A549 (cell line): Measurements from ENCODE around the gene MYO19. TPM values are rescaled to one million over a fixed set of nuclear protein-coding genes. Genes with fewer than 3 reads are reported as not detected.

Source experiments
- ATAC-seq, 2 experiments: fragments of 200-7000 bp in 1 of 2; fragments of >200 bp in 1 of 2; cut with Nextera tagmentation in 1 of 2; cut with Tn5 transposase in 1 of 2; 3 replicates each; pipeline versions ENCODE4 v1.8.0 to v1.9.1; 2018 to 2020; ENCODE audit warnings: mild to moderate bottlenecking in 1 of 2, moderate library complexity in 1 of 2
- CTCF ChIA-PET: fragments of 300-600 bp; sonication (Branson Sonifier 250); formaldehyde crosslinking; extraction: SDS; loops from one replicate; lab custom pipeline; 2021; ENCODE audit warnings: antibody characterized with exemption, inconsistent platforms; lab: Yijun Ruan, JAX
- POLR2A ChIA-PET: fragments of 350-600 bp; formaldehyde crosslinking; extraction: SDS; loops from one replicate; lab custom pipeline; 2021; ENCODE audit warnings: antibody characterized with exemption, inconsistent platforms; lab: Yijun Ruan, JAX
- DNase-seq, 2 experiments: peaks; one replicate each; pipeline versions ENCODE4 v3.0.0 to v3.0.0-alpha.2; 2011 to 2016; ENCODE audit warnings: low read depth in 1 of 2, low spot score in 1 of 2
- FAIRE-seq: peaks from 2 replicates; lab custom pipeline; 2011; peaks lifted over from hg19 to GRCh38; lab: Jason Lieb, UNC
- H3K27ac ChIP-seq, 2 experiments: fragments of >200 bp; sonication (Bioruptor Twin); formaldehyde crosslinking; 3 replicates each; pipeline ENCODE4 v1.5.1; 2016 to 2017
- H3K4me1 ChIP-seq: fragments of >200 bp; sonication (Bioruptor Twin); formaldehyde crosslinking; 3 replicates; pipeline ENCODE4 v1.6.1; 2016
- H3K4me2 ChIP-seq: fragments of >200 bp; sonication (Bioruptor Twin); formaldehyde crosslinking; 3 replicates; pipeline ENCODE4 v1.6.1; 2016
- H3K4me3 ChIP-seq: fragments of >200 bp; sonication (Bioruptor Twin); formaldehyde crosslinking; 3 replicates; pipeline ENCODE4 v1.5.1; 2016
- H3K9me3 ChIP-seq: fragments of >200 bp; sonication (Bioruptor Twin); formaldehyde crosslinking; 3 replicates; pipeline ENCODE4 v1.6.1; 2016
- BCL3 ChIP-seq: fragments of >200 bp; sonication (Bioruptor Twin); formaldehyde crosslinking; IDR thresholded peaks from 3 replicates; pipeline ENCODE4 v1.6.1; 2016
- CBX2 ChIP-seq: fragments of 200-600 bp; sonication (generic); IDR thresholded peaks from 2 replicates; pipeline ENCODE4 v1.6.1; 2016; ENCODE audit warnings: low read depth, mild to moderate bottlenecking, borderline replicate concordance
- CBX8 ChIP-seq: fragments of 200-600 bp; sonication (generic); IDR thresholded peaks from 2 replicates; pipeline ENCODE4 v1.6.1; 2016
- CHD2 ChIP-seq: fragments of 150-350 bp; IDR thresholded peaks from 2 replicates; pipeline ENCODE4 v1.6.1; 2014; ENCODE audit warnings: low read length; ENCODE audit not compliant: partially characterized antibody
- E2F6 ChIP-seq: IDR thresholded peaks from 2 replicates; pipeline ENCODE4 v1.6.1; 2012; ENCODE audit warnings: low read depth, borderline replicate concordance
- EHF ChIP-seq: fragments of 250-450 bp; sonication (Bioruptor Pico); IDR thresholded peaks from 2 replicates; pipeline ENCODE4 v1.5.0; 2020; ENCODE audit warnings: mild to moderate bottlenecking
- ELK1 ChIP-seq: fragments of 150-350 bp; IDR thresholded peaks from 2 replicates; pipeline ENCODE4 v1.6.1; 2014; ENCODE audit warnings: low read depth, mild to moderate bottlenecking, low read length
- GATA3 ChIP-seq: IDR thresholded peaks from 2 replicates; pipeline ENCODE4 v1.6.1; 2012; ENCODE audit warnings: borderline replicate concordance
- HEYL ChIP-seq: fragments of 250-450 bp; sonication (Bioruptor Pico); IDR thresholded peaks from 2 replicates; pipeline ENCODE4 v1.8.0; 2021; ENCODE audit warnings: mild to moderate bottlenecking, moderate library complexity
- JUNB ChIP-seq: fragments of >200 bp; sonication (Bioruptor Twin); formaldehyde crosslinking; IDR thresholded peaks from 2 replicates; pipeline ENCODE4 v1.6.1; 2016
- KDM5A ChIP-seq: fragments of 200-600 bp; sonication (generic); IDR thresholded peaks from 2 replicates; pipeline ENCODE4 v1.6.1; 2016; ENCODE audit warnings: antibody characterized with exemption, mild to moderate bottlenecking
- PHF8 ChIP-seq: fragments of 200-600 bp; sonication (generic); IDR thresholded peaks from 2 replicates; pipeline ENCODE4 v1.6.1; 2016; ENCODE audit warnings: low read depth, mild to moderate bottlenecking, antibody characterized with exemption, moderate library complexity, borderline replicate concordance
- POLR2A ChIP-seq: IDR thresholded peaks from 2 replicates; pipeline ENCODE4 v1.6.1; 2012; ENCODE audit warnings: mild to moderate bottlenecking, low read length
- POLR2AphosphoS2 ChIP-seq: conservative IDR thresholded peaks from 2 replicates; pipeline ENCODE4 v1.6.1; 2012; ENCODE audit warnings: low read length, improper control_type of control experiment, inconsistent platforms
- REST ChIP-seq: fragments of 200-600 bp; sonication (generic); IDR thresholded peaks from 2 replicates; pipeline ENCODE4 v1.6.1; 2016; ENCODE audit warnings: antibody characterized with exemption, mild to moderate bottlenecking, moderate library complexity
- SMC3 ChIP-seq: fragments of >200 bp; sonication (Bioruptor Twin); formaldehyde crosslinking; IDR thresholded peaks from 3 replicates; pipeline ENCODE4 v1.6.1; 2018; ENCODE audit warnings: inconsistent platforms
- USF2 ChIP-seq: fragments of 450-650 bp; IDR thresholded peaks from 2 replicates; pipeline ENCODE4 v1.6.1; 2014; ENCODE audit warnings: antibody characterized with exemption
- whole genome bisulfite sequencing: methylation state at CpG from one replicate; pipeline ENCODE4 v1.1.6; 2017; ENCODE audit errors: missing lambda C conversion rate; 5-methylcytosine and 5-hydroxymethylcytosine counted together
- polyA plus RNA-seq, 4 experiments: library from polyadenylated mRNA; depleted of rRNA in 3 of 4; stranded (reverse); fragments of >200 nt; fragmentation: RNase III in 1 of 4; extraction: RNeasy Plus Mini Kit Qiagen cat#74134 plus additional on column Dnase treatment in 1 of 4; gene quantifications; 2 replicates in 3 of 4; 3 replicates in 1 of 4; pipeline ENCODE4 v1.2.3, GENCODE V29; 2011 to 2017

The MYO19 gene
- polyA plus RNA-seq, 2 of the 4 experiments (the other 2 are of a cell fraction) = 91.7 to 99.0 TPM

GRCh38 chr17:36481829-36482228 lies 52.8 kb downstream of the MYO19 start:
- 72% methylated on average over 7 of the region's 7 CpGs for WGBS
- no peak for ATAC-seq
- Histone ChIP-seq H3K4me2 (no peak overlapping the region), H3K27ac (no peak overlapping the region), H3K9me3 (no peaks in the 10 kb centered on the region), H3K4me3 (no peak overlapping the region), H3K4me1 (peaks cover 8% of the 10 kb centered on the region)
- no peak for TF ChIP-seq KDM5A
- no peak for TF ChIP-seq POLR2A
- no peak for TF ChIP-seq SMC3
- no peak for TF ChIP-seq E2F6
- no peak for TF ChIP-seq HEYL (CRISPR knock-in tag)
- no peak for TF ChIP-seq CHD2
- no peak for TF ChIP-seq JUNB
- TF ChIP-seq CBX8 = no peak
- ChIA-PET CTCF (interaction anchor here (1.7 to 3.4 kb wide), 8 partner anchors 9 to 512 kb away, joined by 4 to 56 read pairs (median 34); no protein-coding TSS in a partner anchor), POLR2A (no interaction called here)
- DNase-seq = no peak
- FAIRE-seq = no peak

- no peaks in the 10 kb centered on the region for H3K4me1 ChIP-seq
- TF ChIP-seq USF2 (no peak), CBX8 (no peak), EHF (CRISPR knock-in tag) (no peak), REST (no peak), CBX2 (no peak), POLR2A (no peak)
- TF ChIP-seq, all 56 proteins: peak for 0
- Histone ChIP-seq H3K27ac (no peak overlapping the region), H3K4me3 (no peak overlapping the region), H3K4me2 (no peak overlapping the region), H3K9me3 (no peaks in the 10 kb centered on the region)
- 6% methylated on average over 4 of the region's 4 CpGs for WGBS
- FAIRE-seq (no peak), ATAC-seq (peak in 1 of 2 experiments; percentile 28; a peak in 2 of 6 replicates), DNase-seq (no peak)
- ChIA-PET POLR2A (interaction anchor here (0.6 kb wide), 2 partner anchors 55 to 936 kb away, joined by 3 to 5 read pairs; no protein-coding TSS in a partner anchor), CTCF (interaction anchor here (1.2 to 4.4 kb wide), 3 partner anchors 8 to 506 kb away, joined by 3 to 36 read pairs (median 4); no protein-coding TSS in a partner anchor)
Measured at GRCh38 chr17:36475346-36475970, 59.2 kb downstream of the MYO19 start.

- ChIA-PET POLR2A (no interaction called here), CTCF (interaction anchor here (1.1 to 4.4 kb wide), 3 partner anchors 9 to 505 kb away, joined by 3 to 36 read pairs (median 4); no protein-coding TSS in a partner anchor)
- H3K4me2 ChIP-seq = no peak overlapping the region
- TF ChIP-seq USF2 (no peak), ELK1 (no peak), POLR2A (no peak), BCL3 (no peak), POLR2AphosphoS2 (no peak), GATA3 (no peak), PHF8 (no peak)
- WGBS = 10% methylated on average over 7 of the region's 7 CpGs
- no peak overlapping the region for H3K4me3 ChIP-seq
- ATAC-seq (no peak), DNase-seq (no peak), FAIRE-seq (no peak)
- H3K9me3 ChIP-seq = no peaks in the 10 kb centered on the region
- H3K27ac ChIP-seq = no peak overlapping the region
- no peaks in the 10 kb centered on the region for H3K4me1 ChIP-seq
Measured at GRCh38 chr17:36474571-36474970, 60.1 kb downstream of the MYO19 start.
